ENCODE measurements around the gene GYG1. TPM values are rescaled to one million over a fixed set of nuclear protein-coding genes. Genes with fewer than 3 reads are reported as not detected.

The GYG1 gene
- total RNA-seq, 2 experiments from 2014 or later, result 21.0 to 22.3 TPM

DNA sequence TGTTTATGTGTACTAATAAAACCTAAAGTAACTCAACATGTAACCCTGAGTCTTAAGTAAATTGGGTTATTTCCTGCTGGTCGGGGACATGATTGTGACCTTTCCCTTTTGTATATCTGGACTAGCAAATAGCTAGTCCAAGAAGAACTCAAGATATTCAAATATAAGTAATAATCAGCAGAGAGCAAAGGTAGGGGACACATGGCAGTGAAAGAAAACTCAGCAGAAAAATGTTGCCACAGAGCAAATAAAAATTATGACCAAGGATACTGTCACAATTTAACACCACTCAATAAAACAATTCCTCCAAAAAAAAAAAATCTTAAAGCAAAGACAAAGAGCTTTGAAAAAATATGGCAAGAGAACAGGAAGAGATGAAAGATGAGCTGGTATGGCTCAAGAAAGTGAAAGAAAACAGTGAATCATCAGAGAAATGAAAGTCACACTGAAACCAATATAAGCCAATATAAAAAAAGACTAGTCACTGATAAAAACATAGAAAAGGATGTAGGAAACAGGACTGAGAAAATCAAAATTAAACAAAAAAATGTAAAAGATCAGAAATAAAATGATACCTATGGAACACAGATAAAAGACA is 51.5 kb downstream of the GYG1 start:
- TF ChIP-seq, protein P1, sequence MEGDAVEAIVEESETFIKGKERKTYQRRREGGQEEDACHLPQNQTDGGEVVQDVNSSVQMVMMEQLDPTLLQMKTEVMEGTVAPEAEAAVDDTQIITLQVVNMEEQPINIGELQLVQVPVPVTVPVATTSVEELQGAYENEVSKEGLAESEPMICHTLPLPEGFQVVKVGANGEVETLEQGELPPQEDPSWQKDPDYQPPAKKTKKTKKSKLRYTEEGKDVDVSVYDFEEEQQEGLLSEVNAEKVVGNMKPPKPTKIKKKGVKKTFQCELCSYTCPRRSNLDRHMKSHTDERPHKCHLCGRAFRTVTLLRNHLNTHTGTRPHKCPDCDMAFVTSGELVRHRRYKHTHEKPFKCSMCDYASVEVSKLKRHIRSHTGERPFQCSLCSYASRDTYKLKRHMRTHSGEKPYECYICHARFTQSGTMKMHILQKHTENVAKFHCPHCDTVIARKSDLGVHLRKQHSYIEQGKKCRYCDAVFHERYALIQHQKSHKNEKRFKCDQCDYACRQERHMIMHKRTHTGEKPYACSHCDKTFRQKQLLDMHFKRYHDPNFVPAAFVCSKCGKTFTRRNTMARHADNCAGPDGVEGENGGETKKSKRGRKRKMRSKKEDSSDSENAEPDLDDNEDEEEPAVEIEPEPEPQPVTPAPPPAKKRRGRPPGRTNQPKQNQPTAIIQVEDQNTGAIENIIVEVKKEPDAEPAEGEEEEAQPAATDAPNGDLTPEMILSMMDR (IDR thresholded peaks at IDR 0.05), result no peak
- H3K27ac Mint-ChIP-seq, result peak overlapping the region; percentile 40
- peak in 1 of 14 experiments; percentile 22 for DNase-seq
- CTCF ChIA-PET, result no interaction called here
- no peak overlapping the region for H3K27ac ChIP-seq (ENCODE audit: low read depth in 1 of 2, low read length in 2 of 2)
- intact Hi-C loops (cut with DNase I, micrococcal nuclease), result no loop called here
- no peaks in the 10 kb centered on the region for H3K9me3 ChIP-seq (ENCODE audit: control insufficient read depth in 1 of 2, insufficient read depth in 1 of 2, low read length in 2 of 2)
- H3K27me3 ChIP-seq (ENCODE audit: control insufficient read depth in 1 of 2, insufficient read depth in 2 of 2, low read length in 2 of 2), result no peaks in the 10 kb centered on the region
- H3K27me3 Mint-ChIP-seq, result no peaks in the 10 kb centered on the region
- no peak overlapping the region for H3K4me3 ChIP-seq (ENCODE audit: low read length)
- no peaks in the 10 kb centered on the region for H3K4me1 ChIP-seq (ENCODE audit: insufficient read depth, low read length)
- H3K9me3 Mint-ChIP-seq, result no peaks in the 10 kb centered on the region
- POLR2A ChIA-PET, result no interaction called here
- no peak for ATAC-seq (ENCODE audit: poor library complexity)
- no peak overlapping the region for H3K4me3 Mint-ChIP-seq
- H3K36me3 Mint-ChIP-seq (ENCODE audit: low read depth), result peaks cover 80% of the 10 kb centered on the region
- H3K36me3 ChIP-seq (ENCODE audit: insufficient read depth, low read length), result peaks cover 16% of the 10 kb centered on the region
- H3K4me1 Mint-ChIP-seq (ENCODE audit: low read depth), result peaks cover 18% of the 10 kb centered on the region

GRCh38 chr3:149044339-149045083 is 53.2 kb downstream of the GYG1 start:
- ChIA-PET CTCF (no interaction called here), POLR2A (no interaction called here)
- Histone ChIP-seq H3K36me3 (ENCODE audit: insufficient read depth, low read length) (peaks cover 4% of the 10 kb centered on the region), H3K27me3 (ENCODE audit: control insufficient read depth in 1 of 2, insufficient read depth in 2 of 2, low read length in 2 of 2) (no peaks in the 10 kb centered on the region), H3K9me3 (ENCODE audit: control insufficient read depth in 1 of 2, insufficient read depth in 1 of 2, low read length in 2 of 2) (no peaks in the 10 kb centered on the region), H3K4me3 (ENCODE audit: low read length) (no peak overlapping the region), H3K27ac (ENCODE audit: low read depth in 1 of 2, low read length in 2 of 2) (no peak overlapping the region), H3K4me1 (ENCODE audit: insufficient read depth, low read length) (no peaks in the 10 kb centered on the region)
- no peak overlapping the region for H3K27ac Mint-ChIP-seq
- DNase-seq, result no peak
- ATAC-seq (ENCODE audit: poor library complexity), result no peak
- TF ChIP-seq, protein P1 (IDR thresholded peaks at IDR 0.05), result no peak
- no peaks in the 10 kb centered on the region for H3K27me3 Mint-ChIP-seq
- intact Hi-C loops (cut with DNase I, micrococcal nuclease), result no loop called here
- H3K4me1 Mint-ChIP-seq (ENCODE audit: low read depth), result peaks cover 18% of the 10 kb centered on the region
- H3K4me3 Mint-ChIP-seq, result no peak overlapping the region
- no peaks in the 10 kb centered on the region for H3K9me3 Mint-ChIP-seq
- peaks cover 74% of the 10 kb centered on the region for H3K36me3 Mint-ChIP-seq (ENCODE audit: low read depth)

DNA sequence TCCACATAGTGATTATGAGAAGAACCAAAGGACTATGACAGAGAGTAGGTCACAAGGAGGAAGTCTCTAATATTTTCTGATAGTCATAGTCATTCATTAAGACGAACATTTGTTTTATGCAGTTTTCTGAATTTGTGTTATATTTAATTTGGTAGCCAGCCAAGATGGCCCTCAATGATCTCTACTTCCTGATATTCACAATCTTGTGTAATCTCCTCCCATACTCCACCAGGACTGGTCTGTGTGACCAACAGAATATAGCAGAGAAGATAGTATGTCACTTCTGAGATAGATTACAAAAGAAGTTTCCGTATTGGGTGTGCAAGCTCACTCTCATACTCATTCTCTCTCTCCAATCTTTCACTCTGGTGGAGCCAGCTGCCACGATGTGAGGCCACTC is 64.2 kb downstream of the GYG1 start:
- TF ChIP-seq, protein P1 (IDR thresholded peaks at IDR 0.05), result no peak

More for the DNA sequence above, 64.2 kb downstream of the GYG1 start:
- peaks cover 23% of the 10 kb centered on the region for H3K36me3 ChIP-seq (ENCODE audit: insufficient read depth, low read length)
- no peaks in the 10 kb centered on the region for H3K4me1 Mint-ChIP-seq (ENCODE audit: low read depth)
- ChIA-PET CTCF (no interaction called here), POLR2A (no interaction called here)
- no peaks in the 10 kb centered on the region for H3K4me1 ChIP-seq (ENCODE audit: insufficient read depth, low read length)
- ATAC-seq (ENCODE audit: poor library complexity), result no peak
- no peaks in the 10 kb centered on the region for H3K9me3 ChIP-seq (ENCODE audit: control insufficient read depth in 1 of 2, insufficient read depth in 1 of 2, low read length in 2 of 2)
- H3K27ac Mint-ChIP-seq, result no peak overlapping the region
- no peak overlapping the region for H3K4me3 Mint-ChIP-seq
- no peaks in the 10 kb centered on the region for H3K9me3 Mint-ChIP-seq
- H3K27me3 ChIP-seq (ENCODE audit: control insufficient read depth in 1 of 2, insufficient read depth in 2 of 2, low read length in 2 of 2), result no peaks in the 10 kb centered on the region
- no peak overlapping the region for H3K27ac ChIP-seq (ENCODE audit: low read depth in 1 of 2, low read length in 2 of 2)
- no peaks in the 10 kb centered on the region for H3K27me3 Mint-ChIP-seq
- H3K36me3 Mint-ChIP-seq (ENCODE audit: low read depth), result peaks cover 87% of the 10 kb centered on the region
- no peak overlapping the region for H3K4me3 ChIP-seq (ENCODE audit: low read length)
- DNase-seq, result no peak
- intact Hi-C loops (cut with DNase I, micrococcal nuclease), result no loop called here

Measured in CD4-positive, alpha-beta T cell (primary cell).